Measurements from ENCODE around the gene PSME3.
"Not testable (repeated sequence)": the region's sequence is repeated elsewhere in the genome, so short reads cannot be mapped to it uniquely, and the experiment has no call there.

PSME3 gene

GRCh38 chr17:42851371-42852240 is 18.4 kb downstream of the PSME3 start:
- not testable (repeated sequence) for DNase-seq

- DNase-seq = no peak
Observed at GRCh38 chr17:42852351-42852750, 19.2 kb downstream of the PSME3 start.

- no peak for DNase-seq
Observed at GRCh38 chr17:42853004-42853403, 19.8 kb downstream of the PSME3 start.

GRCh38 chr17:42853597-42853967 is 20.4 kb downstream of the PSME3 start:
- DNase-seq = no peak

GRCh38 chr17:42853968-42854790 is 21.0 kb downstream of the PSME3 start:
- DNase-seq = no peak

DNA sequence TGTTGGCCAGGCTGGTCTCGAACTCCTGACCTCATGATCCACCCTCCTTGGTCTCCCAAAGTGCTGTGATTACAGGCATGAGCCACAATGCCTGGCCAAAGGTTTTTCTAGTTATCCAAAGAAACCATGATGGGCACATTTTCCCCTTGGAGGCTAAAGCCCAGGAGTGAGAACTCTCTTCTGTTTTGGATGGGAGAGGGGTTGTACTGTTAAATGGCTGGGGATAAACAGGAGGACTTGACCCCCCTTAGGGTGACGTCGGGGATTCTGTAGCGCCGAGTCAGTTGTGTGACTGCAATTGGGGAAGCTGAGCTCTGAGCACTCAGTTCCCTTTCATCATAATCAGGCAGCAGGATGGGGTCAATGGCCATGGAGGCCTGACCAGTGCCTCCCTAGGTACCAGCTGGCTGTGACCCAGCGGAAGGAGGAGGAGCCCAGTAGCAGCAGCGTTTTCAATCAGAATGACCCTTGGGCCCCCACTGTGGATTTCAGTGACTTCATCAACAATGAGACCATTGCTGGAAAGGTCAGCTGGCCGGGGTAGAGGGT is 21.9 kb downstream of the PSME3 start:
- no peak for DNase-seq

DNA sequence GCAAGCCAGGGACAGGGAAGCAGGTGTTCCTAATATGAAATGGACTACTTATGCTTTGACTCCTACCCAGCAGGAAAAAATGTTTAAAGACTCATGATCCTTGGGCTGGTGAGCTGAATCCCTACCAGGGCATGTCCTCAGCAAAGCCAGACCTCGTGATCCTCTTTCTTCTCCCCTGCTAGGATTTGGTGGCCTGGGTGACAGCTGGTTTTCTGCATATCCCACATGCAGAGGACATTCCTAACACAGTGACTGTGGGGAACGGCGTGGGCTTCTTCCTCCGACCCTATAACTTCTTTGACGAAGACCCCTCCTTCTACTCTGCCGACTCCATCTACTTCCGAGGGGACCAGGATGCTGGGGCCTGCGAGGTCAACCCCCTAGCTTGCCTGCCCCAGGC is 22.9 kb downstream of the PSME3 start:
- DNase-seq = not testable (repeated sequence)

DNA sequence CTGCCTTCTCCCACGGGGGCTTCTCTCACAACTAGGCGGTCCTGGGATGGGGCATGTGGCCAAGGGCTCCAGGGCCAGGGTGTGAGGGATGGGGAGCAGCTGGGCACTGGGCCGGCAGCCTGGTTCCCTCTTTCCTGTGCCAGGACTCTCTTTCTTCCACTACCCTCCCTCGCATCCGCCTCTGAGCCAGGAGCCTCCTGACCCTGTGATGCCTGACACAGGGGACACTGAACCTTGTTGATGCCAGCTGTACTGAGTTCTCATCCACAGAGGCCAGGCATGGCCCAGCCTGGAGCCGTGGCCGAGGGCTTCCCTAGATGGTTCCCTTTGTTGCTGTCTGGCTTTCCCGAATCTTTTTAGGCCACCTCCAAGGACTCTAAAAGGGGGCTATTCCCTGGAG is 23.3 kb downstream of the PSME3 start:
- DNase-seq = not testable (repeated sequence)

- no peak for DNase-seq
Observed at GRCh38 chr17:42857389-42857788, 24.2 kb downstream of the PSME3 start.

GRCh38 chr17:42865638-42866094 is 32.5 kb downstream of the PSME3 start:
- no peak for DNase-seq

DNA sequence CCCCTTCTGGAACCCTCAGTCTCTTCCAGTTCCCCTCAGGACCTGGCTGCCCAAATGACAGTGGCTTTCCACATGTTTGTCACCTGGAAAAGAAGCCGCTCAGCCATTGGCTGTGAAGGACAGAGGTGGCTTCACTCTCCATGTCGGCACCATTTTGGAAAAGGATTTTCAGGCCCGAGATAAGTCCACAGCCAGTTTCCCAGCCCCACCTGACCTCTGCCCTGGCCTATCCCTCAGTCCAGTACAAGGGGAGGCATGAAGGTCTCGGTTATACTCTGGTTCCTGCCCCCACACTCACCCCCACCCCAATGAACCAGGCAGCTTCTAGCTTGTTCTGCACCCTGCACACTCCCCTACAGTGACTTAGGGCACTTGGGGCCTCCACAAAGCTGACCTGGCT is 33.0 kb downstream of the PSME3 start:
- no peak for DNase-seq

DNA sequence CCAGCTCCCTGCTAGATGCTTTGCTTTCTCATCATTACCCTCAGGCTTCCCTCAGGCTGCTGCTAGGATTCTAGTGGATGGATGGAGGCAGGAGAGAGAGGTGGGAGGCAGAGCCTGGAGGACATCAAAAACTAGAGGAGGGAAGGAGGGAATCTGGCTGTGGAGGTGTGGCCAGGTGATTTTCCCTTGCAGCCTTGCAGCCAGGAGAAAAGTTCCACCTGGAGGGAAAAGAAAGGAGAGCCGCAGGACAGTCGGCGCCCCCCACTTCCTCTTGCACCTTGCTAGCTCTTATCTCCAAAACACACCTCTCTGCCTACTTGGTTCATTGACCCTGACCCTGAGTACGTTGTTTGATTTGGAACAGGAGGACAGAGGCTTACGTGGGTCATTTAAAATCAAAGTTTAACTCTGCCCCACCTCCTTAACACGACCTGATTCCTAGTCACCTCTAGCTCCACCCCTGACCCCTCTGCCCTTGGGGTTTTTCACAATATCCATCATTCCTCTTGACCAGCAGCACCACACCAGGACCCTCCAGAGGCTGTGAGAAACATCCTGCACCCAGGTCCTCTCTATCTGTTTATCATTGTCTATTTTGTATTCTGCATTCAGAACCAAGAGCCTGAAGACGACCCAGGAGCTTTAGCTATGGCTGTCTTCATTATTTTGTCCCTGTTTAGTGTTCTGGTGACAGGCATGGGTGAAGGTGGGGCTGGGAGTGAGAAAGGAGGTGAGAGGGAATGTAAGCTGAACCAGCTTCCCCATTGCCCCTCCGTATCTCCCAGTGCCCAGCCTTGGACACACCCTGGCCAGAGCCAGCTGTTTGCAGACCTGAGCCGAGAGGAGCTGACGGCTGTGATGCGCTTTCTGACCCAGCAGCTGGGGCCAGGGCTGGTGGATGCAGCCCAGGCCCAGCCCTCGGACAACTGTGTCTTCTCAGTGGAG is 33.7 kb downstream of the PSME3 start:
- DNase-seq = no peak

- DNase-seq = not testable (repeated sequence)
Observed at GRCh38 chr17:42867694-42868261, 34.6 kb downstream of the PSME3 start.

DNA sequence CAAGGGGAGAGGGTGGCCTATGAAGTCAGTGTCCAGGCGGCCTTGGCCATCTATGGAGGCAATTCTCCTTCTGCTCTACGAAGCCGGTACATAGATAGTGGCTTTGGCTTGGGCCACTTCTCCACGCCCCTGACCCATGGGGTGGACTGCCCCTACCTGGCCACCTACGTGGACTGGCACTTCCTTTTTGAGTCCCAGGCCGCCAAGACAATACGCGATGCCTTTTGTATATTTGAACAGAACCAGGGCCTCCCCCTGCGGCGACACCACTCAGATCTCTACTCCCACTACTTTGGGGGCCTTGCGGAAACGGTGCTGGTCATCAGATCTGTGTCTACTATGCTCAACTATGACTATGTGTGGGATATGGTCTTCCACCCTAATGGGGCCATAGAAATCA is 35.1 kb downstream of the PSME3 start:
- DNase-seq = no peak

DNA sequence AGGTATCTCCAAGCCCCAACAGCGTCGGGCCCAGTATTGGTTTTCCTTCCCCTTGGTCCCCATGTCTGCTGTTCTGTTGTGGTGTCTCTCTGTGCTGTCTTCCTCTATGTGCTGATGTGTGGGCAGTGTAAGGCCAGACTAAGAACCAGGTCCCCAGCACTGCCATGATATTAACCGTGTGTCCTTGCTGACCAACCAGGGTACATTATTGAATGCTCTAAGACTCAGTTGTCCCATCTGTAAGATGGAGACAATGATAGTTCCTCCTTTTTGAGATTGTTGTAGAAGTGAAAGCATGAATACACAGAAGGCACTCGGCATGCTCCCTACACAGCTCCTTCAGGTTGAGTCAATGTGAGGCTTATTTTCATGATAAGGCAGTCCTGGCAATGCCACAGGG is 38.5 kb downstream of the PSME3 start:
- DNase-seq = no peak

DNA sequence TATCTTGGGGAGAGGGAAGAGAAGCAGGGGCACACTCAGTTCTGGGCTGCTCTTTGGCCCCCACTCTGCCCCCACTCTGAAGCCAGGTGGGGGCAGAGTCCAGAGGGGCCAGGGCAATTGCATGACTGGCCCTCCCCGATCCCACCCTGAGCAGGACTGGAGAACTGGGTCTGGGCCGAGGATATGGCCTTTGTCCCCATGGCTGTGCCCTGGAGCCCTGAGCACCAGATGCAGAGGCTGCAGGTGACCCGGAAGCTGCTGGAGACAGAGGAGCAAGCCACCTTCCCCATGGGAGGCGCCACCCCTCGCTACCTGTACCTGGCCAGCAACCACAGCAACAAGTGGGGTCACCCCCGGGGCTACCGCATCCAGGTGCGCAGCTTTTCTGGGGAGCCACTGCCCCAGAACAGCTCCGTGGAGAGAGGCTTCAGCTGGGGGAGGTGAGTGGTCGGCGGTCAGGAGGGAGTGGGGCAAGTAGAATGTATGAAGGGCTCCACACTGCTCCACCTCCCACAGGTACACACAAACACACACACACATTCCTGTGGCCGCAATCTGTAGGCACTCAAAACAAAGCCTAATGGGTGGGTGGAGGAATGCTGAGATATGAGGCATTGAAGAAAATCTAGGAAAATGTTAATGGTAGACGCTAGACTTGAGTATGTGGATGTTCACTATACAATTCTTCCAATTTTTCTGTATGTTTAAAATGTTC is 39.2 kb downstream of the PSME3 start:
- no peak for DNase-seq

DNA sequence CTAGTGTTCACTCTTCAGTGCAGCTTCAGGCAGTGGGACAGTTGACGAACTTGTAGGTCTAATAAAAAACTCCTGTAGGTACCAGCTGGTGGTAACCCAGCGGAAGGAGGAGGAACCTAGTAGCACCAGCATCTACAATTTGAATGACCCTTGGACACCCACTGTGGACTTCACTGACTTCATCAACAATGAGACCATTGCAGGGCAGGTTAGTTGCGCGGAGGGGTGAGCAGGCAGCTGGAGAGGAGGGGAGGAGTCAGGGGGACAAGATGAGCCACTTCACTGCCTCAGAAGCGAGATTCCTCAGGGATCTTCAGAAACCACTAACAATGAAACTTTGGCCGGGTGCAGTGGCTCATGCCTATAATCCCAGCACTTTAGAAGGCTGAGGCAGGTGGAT is 40.1 kb downstream of the PSME3 start:
- no peak for DNase-seq

DNA sequence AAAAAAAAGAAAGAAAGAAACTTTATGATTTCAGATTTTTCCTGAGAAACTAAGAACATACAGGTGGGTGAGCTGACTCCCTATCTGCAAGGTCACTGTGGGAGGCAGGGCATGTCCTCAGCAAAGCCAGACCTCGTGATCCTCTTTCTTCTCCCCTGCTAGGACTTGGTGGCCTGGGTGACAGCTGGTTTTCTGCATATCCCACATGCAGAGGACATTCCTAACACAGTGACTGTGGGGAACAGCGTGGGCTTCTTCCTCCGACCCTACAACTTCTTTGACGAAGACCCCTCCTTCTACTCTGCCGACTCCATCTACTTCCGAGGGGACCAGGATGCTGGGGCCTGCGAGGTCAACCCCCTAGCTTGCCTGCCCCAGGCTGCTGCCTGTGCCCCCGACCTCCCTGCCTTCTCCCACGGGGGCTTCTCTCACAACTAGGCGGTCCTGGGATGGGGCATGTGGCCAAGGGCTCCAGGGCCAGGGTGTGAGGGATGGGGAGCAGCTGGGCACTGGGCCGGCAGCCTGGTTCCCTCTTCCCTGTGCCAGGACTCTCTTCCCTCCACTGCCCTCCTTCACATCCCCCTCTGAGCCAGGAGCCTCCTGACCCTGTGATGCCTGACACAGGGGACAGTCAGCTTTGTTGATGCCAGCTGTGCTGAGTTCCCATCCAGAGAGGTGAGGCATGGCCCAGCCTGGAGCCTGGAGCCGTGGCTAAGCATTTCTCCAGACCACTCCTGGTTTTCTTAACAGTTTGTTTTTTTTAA is 40.9 kb downstream of the PSME3 start:
- not testable (repeated sequence) for DNase-seq

GRCh38 chr17:42877037-42877436 is 43.8 kb downstream of the PSME3 start:
- DNase-seq = no peak

DNA sequence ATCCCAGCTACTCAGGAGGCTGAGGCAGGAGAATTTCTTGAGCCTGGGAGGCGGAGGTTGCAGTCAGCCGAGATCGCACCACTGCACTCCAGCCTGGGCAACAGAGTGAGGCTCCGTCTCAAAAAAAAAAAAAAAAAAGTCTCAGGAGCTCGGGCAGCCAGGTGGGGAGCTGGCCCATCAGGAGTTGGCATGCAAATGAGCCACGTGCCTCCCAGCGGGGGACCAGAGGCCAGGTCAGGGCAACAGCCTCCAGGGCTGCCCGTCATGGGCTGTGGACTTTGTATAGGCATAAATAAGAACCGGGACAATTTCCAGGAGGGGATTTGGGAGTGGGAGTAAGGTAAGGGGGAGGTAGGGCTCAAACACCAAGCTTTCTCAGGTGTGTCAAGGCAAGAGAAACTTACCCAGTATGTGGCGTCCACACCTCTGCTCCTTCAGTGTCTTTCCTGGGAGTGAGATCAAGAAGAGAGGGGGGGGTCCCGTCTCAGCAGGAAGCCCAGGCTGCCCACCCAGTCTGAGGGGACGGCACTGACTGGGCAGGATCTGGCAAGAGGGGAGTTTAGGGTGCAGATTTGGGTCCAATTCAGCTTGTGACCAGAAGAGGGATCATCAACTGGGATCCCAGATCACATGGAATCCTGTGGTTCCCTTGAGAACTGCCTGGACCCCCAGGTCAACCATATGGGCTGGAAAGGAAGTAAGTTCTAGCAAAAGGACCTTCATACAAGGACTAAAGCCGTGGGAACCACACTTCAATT is 45.1 kb downstream of the PSME3 start:
- DNase-seq = no peak
